Measurements from ENCODE around the gene PLCB3. TPM values are rescaled to one million over a fixed set of nuclear protein-coding genes. Genes with fewer than 3 reads are reported as not detected.

The PLCB3 gene
- total RNA-seq, 1 donor from 2014 or later = 12.0 TPM

DNA sequence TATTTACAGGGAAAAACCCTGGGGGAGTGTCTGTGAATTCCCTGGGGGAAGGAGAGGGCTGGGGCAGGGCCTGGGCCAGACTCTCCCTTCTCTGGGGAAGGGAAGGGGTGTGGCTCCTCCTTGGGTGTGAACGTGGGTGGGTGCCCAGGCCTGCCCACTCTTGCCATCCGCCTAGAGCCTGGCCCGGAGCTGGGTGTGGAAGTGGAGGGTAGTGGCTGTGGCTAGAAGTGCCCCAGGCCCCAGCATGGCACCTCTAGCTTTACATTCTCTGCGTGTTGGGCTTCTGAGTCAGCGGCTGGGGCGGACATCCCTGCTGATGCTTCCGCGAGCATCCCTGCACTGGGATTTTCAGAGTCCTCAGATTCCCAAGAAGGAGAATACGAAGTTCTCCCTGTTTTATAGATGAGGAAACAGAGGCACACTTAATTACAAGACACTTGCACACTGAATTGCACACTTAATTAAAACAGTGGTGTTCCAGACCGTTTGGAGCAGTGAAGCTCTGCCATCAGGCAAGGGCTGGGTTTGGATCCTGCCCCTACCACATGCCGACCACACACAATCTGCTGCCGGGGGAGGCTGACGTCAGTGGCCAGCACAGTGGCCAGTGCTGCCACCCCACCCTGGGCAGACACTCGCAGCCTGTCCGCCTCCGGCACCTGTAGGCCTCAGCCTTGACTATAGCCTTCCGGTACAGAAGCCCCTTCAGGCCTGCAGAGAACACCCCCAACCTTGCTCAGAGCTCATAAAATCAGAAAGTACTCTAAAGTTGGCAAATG, 25.5 kb downstream of the PLCB3 start:
- DNase-seq (no peak), ATAC-seq (no peak)
- intact Hi-C loops (cut with micrococcal nuclease) = no loop called here

DNA sequence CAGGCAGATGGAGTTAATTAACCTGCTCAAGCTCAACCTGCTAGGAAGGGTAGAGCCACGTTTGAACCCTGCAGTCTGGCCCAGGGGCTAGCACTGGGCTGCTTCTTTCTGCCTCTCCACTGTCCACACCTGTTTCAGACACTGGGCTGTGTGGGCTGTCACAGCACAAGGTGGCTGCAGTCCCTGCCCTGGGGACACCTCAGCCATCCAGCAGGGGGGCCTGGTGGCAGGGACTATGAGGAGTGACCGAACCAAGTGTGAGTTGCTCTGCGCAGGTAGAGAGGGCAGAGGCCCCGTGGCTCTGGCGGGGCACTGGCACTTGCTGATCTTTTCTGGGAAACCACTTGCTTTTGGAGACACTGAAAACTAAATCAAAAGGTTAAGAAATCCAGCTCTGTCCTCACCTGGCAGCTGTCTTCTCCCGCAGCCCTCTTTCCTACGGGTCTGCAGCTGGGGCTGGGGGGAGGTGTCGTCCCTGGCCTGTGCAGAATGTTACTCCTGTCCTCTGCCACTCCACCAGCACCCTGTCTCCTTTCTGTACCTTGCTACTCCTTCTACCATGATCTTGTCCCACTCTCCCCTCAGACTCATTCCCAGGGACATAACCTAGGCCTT, 27.4 kb downstream of the PLCB3 start:
- no peak for ATAC-seq
- intact Hi-C loops (cut with micrococcal nuclease) = no loop called here
- DNase-seq = no peak

DNA sequence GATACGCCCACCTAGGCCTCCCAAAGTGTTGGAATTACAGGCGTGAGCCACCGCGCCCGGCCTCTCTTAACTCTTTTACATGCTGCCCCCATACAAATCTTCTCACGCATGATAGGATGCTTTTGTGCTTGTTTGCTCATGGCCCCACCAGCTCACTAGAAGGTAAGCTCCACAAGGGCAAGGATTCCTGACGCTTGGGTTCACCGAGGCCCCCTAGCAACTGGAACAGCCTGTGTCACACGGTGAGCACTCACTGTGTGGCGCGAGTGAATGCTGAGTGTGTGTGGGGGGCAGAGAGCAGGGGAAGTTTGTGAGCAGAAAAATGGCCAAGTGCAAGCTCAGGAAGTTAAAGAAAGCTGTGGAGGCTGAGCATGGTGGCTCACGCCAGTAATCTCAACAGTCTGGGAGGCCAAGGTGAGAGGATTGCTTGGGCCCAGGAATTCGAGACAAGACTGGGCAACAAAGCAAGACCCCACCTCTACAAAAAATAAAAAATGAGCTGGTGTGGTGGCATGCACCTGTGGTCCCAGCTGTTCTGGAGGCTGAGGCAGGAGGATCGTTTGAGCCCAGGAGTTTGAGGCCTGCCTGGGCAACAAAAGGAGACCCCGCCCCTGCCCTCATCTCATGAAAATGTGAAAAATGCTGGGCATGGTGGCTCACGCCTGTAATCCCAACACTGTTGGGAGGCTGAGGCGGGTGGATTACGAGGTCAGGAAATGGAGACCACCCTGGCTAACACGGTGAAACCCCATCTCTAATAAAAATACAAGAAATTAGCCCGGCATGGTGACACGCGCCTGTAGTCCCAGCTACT, 30.8 kb downstream of the PLCB3 start:
- intact Hi-C loops (cut with micrococcal nuclease) = no loop called here
- DNase-seq = no peak
- ATAC-seq = no peak

DNA sequence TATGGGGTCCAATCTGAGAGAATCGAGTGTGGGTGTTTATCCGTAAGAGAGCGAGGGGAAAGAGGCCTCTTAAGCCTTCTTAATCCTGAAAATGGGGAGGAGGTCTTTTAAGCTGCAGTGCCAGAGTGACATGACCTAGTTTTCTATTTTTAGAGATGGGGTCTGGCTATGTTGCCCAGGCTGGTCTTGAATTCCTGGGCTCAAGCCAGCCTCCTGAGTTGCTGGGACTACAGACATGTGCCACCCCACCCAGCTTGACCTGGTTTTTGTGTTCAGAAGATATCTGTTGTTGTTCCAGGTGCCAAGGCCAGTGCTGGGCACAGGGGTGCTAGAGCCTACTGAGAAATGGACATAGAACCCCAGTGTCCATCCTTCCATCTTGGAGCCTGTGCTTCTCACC, 31.8 kb downstream of the PLCB3 start:
- ATAC-seq (no peak), DNase-seq (no peak)
- intact Hi-C loops (cut with micrococcal nuclease) = no loop called here

DNA sequence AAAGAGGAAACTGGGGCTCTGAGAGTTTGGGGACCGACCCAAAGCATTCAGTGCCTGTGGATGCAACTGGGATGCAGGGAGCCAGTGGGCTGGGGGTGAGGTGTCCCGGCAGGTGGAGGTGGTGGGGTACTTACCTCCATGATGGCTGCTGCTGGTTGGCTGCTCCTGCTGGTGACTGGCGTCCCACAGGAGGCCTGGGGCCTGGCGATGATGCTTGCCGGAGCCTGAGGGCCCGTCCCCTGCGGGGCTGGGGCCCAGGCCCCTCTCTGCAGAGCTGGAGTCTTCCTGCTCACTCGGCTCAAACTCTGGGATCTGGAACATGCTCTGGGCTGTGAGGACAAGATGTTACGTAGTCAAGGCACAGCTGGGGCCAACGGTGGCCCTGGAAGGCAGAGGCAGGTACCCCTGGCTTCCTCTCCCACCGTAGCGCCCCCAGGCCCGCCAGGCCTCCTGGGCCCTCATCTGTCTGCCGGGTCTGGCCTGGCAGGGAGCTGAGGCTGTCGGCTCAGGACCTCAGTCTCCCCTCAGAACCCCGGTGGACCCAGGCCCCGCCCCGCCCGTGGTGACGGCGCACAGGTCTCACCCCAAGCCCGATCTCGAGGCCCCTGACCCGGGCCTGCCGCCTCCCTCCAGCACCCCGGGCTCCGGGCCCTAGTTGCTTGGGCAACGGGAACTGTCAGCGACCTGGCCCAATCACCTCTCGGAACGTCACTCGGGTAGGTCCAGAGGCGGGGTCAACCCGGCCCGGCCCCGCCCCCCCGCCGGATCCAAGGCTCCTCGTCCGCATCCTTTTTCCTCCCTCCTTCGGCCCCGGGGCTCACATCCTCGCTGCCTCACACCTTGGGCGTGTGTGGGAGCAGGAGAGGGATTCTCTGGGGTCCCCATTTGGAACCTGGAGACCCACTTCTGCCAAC, 33.0 kb downstream of the PLCB3 start, which contains the start of gene BAD:
BAD (minus strand) TSS at position 618 of the 914 bp plus-strand sequence; CDS start at position 321, 297 bp downstream.
- ATAC-seq (peak; percentile 90), DNase-seq (peak; percentile 97)
- intact Hi-C loops (cut with micrococcal nuclease) = no loop called here

DNA sequence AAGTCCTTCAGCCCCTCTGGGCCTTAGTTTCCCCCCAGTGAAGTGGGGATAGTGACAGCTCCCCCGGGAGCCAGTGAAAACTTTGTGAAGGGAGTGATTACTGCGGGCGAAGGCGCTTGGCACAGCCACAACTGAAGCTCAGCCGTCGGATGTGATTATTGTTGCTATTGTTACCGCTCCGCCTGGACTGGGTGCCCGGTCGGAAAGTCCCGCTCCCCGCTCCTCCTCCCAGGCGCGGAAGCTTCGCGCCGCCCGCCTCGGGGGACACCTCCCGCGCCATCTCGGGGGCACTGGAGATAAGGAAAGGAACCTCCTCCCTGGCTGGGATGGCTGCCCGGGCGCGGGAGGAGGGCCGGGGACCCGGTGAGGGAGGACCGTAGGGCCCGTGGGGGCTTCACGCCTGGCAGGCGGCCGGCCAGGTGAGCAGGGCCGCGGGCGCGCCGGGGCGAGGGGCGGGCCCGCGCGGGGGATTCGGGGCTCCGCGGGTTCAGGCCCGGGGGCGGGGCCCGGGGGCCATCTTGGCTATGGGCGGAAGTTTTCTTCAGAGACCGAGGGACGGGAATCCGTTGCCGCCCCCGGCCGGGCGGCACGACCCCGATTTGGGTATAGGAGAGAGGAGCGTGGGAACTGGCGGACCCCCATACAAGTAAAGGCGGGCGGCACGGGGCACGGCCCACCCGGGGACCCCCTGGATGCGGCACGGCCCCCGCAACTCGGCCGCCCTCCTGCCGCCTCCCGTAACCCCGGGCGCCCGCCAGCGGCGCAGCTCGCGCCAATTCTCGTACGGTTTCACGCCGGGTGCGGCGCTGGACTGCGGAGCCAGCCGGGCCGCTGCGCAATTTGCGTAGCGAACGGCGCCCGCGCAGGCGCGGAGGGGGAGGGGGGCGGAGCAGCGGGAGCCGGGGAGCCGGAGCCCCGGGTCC, 33.9 kb downstream of the PLCB3 start, which contains the start of gene GPR137:
GPR137 (plus strand) TSS at position 887 of the 923 bp plus-strand sequence. CDS start 677 bp downstream, outside the sequence.
- ATAC-seq (peak; percentile 80), DNase-seq (peak; percentile 93)
- intact Hi-C loops (cut with micrococcal nuclease) = no loop called here

DNA sequence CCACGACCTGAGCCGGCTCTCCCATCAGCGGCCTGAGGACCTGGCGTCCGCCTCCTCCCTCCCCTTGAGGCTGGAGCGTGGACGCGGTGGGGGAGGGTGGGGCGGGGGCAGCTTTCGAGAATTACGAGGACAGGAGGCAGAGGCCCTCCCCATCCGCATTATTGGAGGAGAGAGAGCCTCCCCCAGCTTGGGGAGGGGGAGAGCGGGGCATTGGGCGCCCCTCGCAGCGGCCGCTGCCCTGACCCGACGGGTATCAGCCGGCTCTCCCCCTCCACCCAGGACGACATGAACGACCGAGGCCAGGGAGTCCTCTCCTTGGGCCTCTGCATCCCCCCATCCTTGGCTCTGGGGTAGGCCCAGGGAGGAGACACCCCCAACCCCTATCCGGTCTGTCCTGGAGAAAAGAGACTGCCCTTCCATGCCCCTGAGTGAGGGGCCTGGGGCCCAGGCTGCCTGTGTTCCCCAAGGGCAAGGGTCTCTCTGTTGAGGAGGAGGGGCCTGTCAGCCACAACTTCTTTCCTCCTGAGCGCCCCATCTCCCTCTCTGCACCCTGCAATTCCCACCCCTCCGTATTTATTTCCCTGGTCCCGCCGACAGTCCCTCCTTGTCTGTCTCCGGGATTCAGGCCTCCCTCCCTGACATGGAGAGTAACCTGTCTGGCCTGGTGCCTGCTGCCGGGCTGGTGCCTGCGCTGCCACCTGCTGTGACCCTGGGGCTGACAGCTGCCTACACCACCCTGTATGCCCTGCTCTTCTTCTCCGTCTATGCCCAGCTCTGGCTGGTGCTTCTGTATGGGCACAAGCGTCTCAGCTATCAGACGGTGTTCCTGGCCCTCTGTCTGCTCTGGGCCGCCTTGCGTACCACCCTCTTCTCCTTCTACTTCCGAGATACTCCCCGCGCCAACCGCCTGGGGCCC, 34.8 kb downstream of the PLCB3 start:
- no peak for DNase-seq
- no peak for ATAC-seq
- intact Hi-C loops (cut with micrococcal nuclease) = no loop called here

DNA sequence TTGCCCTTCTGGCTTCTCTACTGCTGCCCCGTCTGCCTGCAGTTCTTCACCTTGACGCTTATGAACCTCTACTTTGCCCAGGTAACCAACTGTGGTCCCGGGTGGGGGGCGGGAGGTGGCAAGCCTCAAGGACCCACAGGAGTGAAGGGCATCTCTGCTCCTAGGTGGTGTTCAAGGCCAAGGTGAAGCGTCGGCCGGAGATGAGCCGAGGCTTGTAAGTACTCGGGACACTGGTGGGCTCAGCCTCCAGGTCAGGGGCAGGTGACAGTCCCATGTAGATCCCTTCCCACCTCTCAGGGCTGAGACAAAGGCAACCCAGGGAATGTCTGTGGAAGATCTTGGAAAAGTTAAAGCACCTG, 35.5 kb downstream of the PLCB3 start:
- ATAC-seq (no peak), DNase-seq (no peak)
- intact Hi-C loops (cut with micrococcal nuclease) = no loop called here

DNA sequence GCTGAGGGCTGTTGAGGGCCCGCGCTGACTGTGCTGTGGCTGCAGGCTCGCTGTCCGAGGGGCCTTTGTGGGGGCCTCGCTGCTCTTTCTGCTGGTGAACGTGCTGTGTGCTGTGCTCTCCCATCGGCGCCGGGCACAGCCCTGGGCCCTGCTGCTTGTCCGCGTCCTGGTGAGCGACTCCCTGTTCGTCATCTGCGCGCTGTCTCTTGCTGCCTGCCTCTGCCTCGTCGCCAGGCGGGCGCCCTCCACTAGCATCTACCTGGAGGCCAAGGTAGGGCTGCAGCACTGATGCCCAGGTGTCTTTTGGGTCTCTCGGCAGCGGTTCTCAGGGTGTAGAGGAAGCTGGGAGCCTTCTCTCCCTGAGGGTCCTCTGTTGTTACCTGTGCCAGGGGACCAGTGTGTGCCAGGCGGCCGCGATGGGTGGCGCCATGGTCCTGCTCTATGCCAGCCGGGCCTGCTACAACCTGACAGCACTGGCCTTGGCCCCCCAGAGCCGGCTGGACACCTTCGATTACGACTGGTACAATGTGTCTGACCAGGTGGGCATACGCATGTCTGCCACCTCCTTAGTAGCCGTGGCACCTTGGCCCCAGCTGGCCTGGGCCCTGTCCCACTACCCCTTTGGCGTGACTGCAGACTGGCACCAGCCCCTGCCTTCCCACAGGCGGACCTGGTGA, 36.5 kb downstream of the PLCB3 start:
- intact Hi-C loops (cut with micrococcal nuclease) = no loop called here
- no peak for ATAC-seq
- DNase-seq = no peak

DNA sequence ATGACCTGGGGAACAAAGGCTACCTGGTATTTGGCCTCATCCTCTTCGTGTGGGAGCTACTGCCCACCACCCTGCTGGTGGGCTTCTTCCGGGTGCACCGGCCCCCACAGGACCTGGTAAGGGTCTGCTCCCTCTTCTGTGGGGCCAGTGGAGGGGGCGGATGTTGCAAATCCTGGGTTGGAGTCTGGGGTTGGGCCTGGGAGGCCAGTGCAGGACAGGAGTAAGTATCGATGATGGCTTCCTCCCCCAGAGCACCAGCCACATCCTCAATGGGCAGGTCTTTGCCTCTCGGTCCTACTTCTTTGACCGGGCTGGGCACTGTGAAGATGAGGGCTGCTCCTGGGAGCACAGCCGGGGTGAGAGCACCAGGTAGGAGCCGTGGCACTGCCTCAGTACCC, 37.0 kb downstream of the PLCB3 start:
- no peak for ATAC-seq
- no peak for DNase-seq
- intact Hi-C loops (cut with micrococcal nuclease) = no loop called here

DNA sequence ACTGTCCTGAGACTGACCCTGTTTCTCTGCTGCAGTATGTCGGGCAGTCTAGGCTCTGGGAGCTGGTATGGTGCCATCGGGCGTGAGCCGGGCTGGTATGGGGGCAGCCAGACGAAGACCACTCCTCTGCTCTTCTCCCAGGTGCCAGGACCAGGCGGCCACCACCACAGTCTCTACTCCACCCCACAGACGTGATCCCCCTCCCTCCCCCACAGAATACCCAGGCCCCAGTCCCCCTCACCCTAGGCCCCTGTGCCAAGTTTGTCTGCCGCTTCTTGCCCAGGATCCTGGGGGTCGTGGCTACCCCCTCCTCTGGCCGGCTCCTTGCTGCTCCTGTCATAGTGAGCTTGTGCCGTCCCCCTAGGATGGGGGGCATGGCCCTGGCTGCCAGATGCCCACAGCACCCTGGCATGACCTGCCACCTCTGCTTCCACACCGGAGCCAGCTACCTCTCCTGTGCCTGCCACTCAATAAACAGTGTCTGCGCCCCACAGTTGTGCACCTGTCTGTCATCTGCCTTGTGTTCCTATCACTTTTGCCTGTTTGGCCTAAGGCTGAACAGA, 37.8 kb downstream of the PLCB3 start:
- DNase-seq (no peak), ATAC-seq (no peak)
- intact Hi-C loops (cut with micrococcal nuclease) = no loop called here

DNA sequence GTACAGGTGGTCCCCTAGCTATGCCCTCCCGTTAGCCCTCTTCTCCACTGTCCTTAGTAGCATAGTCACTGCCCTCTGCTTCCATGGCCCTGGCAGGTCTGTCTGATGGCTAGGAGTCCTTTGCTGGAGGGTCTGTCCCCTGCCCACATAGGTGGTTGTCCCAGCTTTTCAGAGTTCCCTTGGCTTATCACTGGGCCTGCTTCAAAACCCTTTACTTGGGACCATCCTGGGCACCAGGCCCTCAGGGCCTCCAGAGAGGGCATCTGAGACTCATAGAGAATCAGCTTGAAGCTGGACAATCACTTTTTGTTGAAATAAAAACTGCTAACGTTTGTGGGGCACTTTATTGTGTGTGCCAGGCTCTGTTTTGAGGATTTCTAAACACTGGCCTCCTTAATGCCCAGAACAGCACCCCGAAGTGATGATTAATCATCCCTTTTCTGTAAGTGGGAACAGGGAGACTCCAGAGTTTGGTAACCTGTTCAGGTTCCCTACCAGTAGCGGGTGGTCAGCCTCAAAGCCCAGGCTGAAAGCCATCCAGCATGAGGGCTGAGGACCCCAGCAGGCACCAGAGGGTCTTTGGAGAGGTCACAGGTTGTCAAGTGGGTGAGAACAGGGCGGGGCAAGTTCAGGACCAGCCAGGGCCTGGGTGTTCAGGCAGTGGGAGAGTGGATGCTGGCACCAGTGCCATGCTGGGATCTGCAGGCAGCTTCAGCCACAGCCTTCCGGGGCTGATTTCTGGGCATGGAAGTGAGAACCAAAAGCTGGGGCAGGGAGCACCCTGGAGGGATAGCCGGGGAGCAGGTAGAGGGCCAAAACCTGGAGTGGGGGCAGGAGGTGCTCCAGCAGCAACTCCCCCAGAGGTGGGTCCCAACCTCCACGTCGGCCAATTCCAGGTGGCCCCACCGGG, 39.3 kb downstream of the PLCB3 start:
- intact Hi-C loops (cut with micrococcal nuclease) = no loop called here
- DNase-seq (no peak), ATAC-seq (no peak)

DNA sequence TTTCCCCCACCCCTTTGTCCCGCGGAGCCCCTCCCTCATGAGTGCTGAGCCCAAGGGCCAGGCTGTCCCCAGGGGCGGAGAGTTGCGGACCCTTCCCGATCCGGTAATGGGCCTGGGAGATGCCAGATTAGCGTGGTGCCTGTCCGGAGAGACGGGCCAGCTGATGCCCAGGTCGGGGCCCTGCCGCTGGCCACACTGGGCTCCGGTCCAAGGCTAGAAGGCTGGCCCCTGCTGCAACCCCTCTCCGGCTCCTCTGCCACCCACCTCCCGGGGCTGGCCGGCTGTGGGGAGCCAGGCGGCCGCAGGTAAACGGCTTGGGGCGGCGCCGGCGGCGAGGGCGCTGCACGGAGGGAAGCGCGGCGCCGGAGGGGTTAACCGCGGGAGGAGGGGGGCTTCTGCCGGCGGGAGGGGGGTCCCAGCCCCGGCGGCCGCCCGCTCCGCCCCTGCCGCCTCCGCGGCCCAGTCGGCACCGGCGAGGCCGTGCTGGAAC, 40.0 kb downstream of the PLCB3 start, which contains the start of gene KCNK4:
KCNK4 (plus strand) TSS at position 41 of the 490 bp plus-strand sequence. CDS start 1,717 bp downstream, outside the sequence.
- ATAC-seq (no peak), DNase-seq (no peak)
- intact Hi-C loops (cut with micrococcal nuclease) = no loop called here

DNA sequence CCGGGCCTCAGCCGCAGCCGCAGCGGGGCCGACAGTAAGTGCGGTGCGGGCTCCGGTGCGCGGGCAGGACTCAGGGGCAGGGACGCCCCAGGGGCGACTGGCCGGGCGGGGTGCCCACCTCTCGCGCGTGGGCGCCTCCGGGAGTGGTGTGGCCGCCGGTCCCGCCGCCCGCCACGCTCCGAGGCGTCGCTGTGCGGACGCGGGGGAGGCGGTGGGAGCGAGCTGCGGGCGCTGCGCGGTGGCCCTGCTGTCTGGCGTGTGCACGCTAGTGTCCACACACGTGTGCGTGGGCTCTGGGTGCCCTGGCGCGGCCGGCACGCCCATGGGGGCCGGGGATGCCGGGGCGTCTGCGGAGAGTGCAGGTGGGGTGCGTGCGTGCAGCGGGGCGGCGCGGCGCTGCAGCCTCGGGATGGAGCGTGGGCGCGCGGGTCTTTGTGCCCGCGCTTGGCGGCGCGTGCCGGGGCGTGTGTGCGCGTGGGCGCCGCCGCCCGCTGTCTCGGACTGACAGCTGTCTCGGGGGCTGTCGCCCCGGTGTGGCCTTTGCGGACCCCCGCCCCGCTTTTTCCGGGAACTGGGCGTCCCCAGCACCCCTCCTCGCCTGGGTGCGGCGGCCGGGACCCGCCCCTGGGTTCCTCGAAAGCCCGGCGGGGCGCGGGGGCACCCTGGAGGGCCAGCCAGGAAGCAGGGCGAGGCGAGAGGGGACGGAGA, 40.6 kb downstream of the PLCB3 start:
- intact Hi-C loops (cut with micrococcal nuclease) = no loop called here
- ATAC-seq (no peak), DNase-seq (no peak)

Data from left ventricle myocardium superior (tissue), 1 donor.